ENCODE measurements around the gene RASGRP1.

DNA sequence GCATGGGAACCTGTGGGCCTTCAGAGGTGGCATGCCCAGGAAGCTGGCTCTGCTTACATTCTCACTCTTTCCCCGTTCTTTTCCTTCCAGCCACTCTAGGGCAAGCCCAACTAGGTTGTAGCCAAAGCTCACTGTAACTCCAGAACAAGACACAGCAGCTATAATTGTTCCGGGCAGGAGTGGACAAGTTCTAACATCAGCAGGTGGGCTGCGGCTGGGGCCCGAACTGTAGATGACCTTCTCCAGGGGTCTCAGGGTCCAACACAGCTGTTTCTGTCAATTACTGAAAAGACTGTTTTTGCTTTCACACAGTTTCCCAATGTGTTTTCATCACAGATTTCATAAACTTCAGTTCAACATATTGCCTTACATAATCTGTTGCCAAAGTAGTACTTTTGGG is 11.5 kb downstream of the RASGRP1 start:
- TF ChIP-seq, protein P1, sequence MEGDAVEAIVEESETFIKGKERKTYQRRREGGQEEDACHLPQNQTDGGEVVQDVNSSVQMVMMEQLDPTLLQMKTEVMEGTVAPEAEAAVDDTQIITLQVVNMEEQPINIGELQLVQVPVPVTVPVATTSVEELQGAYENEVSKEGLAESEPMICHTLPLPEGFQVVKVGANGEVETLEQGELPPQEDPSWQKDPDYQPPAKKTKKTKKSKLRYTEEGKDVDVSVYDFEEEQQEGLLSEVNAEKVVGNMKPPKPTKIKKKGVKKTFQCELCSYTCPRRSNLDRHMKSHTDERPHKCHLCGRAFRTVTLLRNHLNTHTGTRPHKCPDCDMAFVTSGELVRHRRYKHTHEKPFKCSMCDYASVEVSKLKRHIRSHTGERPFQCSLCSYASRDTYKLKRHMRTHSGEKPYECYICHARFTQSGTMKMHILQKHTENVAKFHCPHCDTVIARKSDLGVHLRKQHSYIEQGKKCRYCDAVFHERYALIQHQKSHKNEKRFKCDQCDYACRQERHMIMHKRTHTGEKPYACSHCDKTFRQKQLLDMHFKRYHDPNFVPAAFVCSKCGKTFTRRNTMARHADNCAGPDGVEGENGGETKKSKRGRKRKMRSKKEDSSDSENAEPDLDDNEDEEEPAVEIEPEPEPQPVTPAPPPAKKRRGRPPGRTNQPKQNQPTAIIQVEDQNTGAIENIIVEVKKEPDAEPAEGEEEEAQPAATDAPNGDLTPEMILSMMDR (IDR thresholded peaks at IDR 0.05; ENCODE audit: low read depth, low read length) = no peak
- TF ChIP-seq EZH2phosphoT487 (IDR thresholded peaks at IDR 0.05; ENCODE audit: low read depth) = no peak

Measured in OCI-LY3 (cell line).